ENCODE measurements around the gene ACVR1C.

GRCh38 chr2:157489983-157490382 is 138.7 kb downstream of the ACVR1C start:
- TF ChIP-seq EZH2phosphoT487 (IDR thresholded peaks at IDR 0.05; ENCODE audit: low read length) = no peak
- TF ChIP-seq CTCF (IDR thresholded peaks at IDR 0.05; ENCODE audit: low read length) = no peak
- no peak for TF ChIP-seq EZH2 (optimal IDR thresholded peaks at IDR 0.05; ENCODE audit: low read depth, low read length)
